Astrocyte (in vitro differentiated cells and primary cell): ENCODE results near the gene PRRT1B. TPM values are rescaled to one million over a fixed set of nuclear protein-coding genes. Genes with fewer than 3 reads are reported as not detected.

Experiments
- DNase-seq: peaks from one replicate; pipeline ENCODE4 v3.0.0-alpha.2; 2010; ENCODE audit warnings: low read depth
- FAIRE-seq: peaks from 2 replicates; lab custom pipeline; 2011; peaks lifted over from hg19 to GRCh38; lab: Jason Lieb, UNC
- H2AFZ ChIP-seq: 2 replicates; pipeline ENCODE4 v1.6.0; 2012; ENCODE audit warnings: low read depth, low read length, inconsistent platforms
- H3K27ac ChIP-seq: 2 replicates; pipeline ENCODE4 v1.5.1; 2011; ENCODE audit warnings: low read depth, low read length, inconsistent platforms
- H3K27me3 ChIP-seq: 2 replicates; pipeline ENCODE4 v1.6.0; 2011; ENCODE audit warnings: low read length, inconsistent platforms; ENCODE audit not compliant: insufficient read depth
- H3K36me3 ChIP-seq: 2 replicates; pipeline ENCODE4 v1.5.1; 2011; ENCODE audit warnings: low read length, inconsistent platforms; ENCODE audit not compliant: insufficient read depth
- H3K4me1 ChIP-seq: 2 replicates; pipeline ENCODE4 v1.5.1; 2011; ENCODE audit warnings: low read length, inconsistent platforms; ENCODE audit not compliant: insufficient read depth
- H3K4me2 ChIP-seq: 2 replicates; pipeline ENCODE4 v1.6.0; 2012; ENCODE audit warnings: low read length, inconsistent platforms
- H3K4me3 ChIP-seq: 2 replicates; pipeline ENCODE4 v1.5.1; 2011; ENCODE audit warnings: low read depth, mild to moderate bottlenecking, low read length, inconsistent platforms; ENCODE audit not compliant: insufficient read depth
- H3K79me2 ChIP-seq: 2 replicates; pipeline ENCODE4 v1.6.0; 2012; ENCODE audit warnings: mild to moderate bottlenecking, low read length, inconsistent platforms; ENCODE audit not compliant: insufficient read depth
- H3K9ac ChIP-seq: 2 replicates; pipeline ENCODE4 v1.6.0; 2012; ENCODE audit warnings: mild to moderate bottlenecking, low read length, inconsistent platforms
- H3K9me3 ChIP-seq: 2 replicates; pipeline ENCODE4 v1.5.1; 2012; ENCODE audit warnings: low read depth, mild to moderate bottlenecking, low read length, inconsistent platforms; ENCODE audit not compliant: insufficient read depth
- H4K20me1 ChIP-seq: 2 replicates; pipeline ENCODE4 v1.6.0; 2012; ENCODE audit warnings: low read length, inconsistent platforms; ENCODE audit not compliant: insufficient read depth
- H3K27ac Mint-ChIP-seq: one replicate; pipeline ENCODE4 v1.8.0; 2021; ENCODE audit warnings: mild to moderate bottlenecking, mixed read lengths; ENCODE audit not compliant: unreplicated experiment
- H3K27me3 Mint-ChIP-seq: one replicate; pipeline ENCODE4 v1.8.0; 2021; ENCODE audit warnings: low read depth, mixed read lengths; ENCODE audit not compliant: unreplicated experiment
- H3K36me3 Mint-ChIP-seq: one replicate; pipeline ENCODE4 v1.8.0; 2021; ENCODE audit warnings: low read depth, mixed read lengths; ENCODE audit not compliant: unreplicated experiment
- H3K4me1 Mint-ChIP-seq: one replicate; pipeline ENCODE4 v1.8.0; 2021; ENCODE audit warnings: low read depth, mixed read lengths; ENCODE audit not compliant: unreplicated experiment
- H3K4me3 Mint-ChIP-seq: one replicate; pipeline ENCODE4 v1.8.0; 2021; ENCODE audit warnings: mild to moderate bottlenecking, moderate library complexity, mixed read lengths; ENCODE audit not compliant: unreplicated experiment
- H3K9me3 Mint-ChIP-seq: one replicate; pipeline ENCODE4 v1.8.0; 2021; ENCODE audit warnings: mild to moderate bottlenecking, mixed read lengths; ENCODE audit not compliant: unreplicated experiment
- CTCF ChIP-seq: IDR thresholded peaks from 2 replicates; pipeline ENCODE4 v1.5.1; 2011; ENCODE audit warnings: low read depth, mild to moderate bottlenecking, inconsistent platforms, low read length, moderate library complexity; ENCODE audit not compliant: insufficient read depth
- EZH2 ChIP-seq: IDR thresholded peaks from 2 replicates; pipeline ENCODE4 v1.6.1; 2012; ENCODE audit warnings: mild to moderate bottlenecking, low read length, inconsistent platforms; ENCODE audit not compliant: insufficient read depth
- total RNA-seq: library from RNA; stranded (reverse); gene quantifications from 2 replicates; pipeline ENCODE4 v1.2.1, GENCODE V29; 2021

Gene PRRT1B
- total RNA-seq, 1 donor from 2014 or later: not detected

DNA sequence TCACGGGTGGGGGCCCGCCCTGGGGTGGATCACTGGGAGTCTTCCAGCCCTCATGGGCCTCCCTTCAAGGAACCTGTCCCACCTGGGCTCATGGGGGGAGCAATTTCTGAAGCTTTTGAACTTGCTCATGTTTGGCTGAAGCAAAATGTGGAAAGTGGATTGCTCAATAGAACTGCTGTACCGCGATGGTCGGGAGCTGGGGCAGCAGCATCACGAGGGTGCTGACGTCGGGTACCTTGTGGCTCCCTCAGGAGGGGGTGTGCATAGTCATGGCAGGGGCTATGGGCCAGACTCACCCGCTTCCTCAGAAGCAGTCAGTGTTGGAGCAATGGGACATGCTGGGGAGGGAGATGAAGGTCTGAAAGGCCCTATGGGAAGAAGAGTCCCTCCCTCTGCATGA, 57.9 kb downstream of the PRRT1B start:
- no peak overlapping the region for H3K4me3 Mint-ChIP-seq

DNA sequence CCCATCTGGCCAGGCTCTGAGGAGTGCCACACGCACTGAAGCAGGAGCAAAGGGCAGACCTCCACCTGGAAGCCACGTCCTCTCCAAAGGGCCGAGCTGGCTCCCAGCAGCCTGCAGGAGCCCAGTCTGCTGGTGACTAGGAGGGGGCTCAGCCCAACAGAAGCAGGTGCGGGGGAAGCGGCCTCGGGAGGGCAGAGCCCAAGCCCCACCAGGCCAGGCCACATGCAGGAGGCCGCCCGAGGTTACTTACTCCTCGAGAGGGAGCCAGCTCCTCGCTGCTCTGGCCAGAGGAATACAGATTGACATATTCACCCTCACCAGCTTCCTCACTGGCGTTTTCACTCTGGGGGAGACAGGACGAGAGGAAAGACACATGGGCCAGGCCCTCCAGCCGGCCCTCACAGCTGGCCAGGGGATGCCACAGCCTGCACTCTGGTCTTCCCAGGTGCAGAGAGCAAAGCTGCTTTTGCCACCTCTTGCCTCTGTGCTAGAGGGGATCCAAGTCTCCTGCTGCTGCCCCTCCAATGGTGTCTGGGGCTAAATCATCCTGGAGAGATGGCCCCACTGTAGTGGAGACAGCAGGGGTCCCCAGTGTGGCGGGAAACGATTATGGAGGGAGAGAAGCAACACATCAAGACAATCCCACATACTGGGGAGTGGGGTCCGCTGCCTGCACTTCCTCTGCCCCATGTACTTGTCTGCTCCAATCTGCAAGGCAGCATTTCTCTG, 58.6 kb downstream of the PRRT1B start:
- H2AFZ ChIP-seq: no peak overlapping the region
- H3K4me3 ChIP-seq: no peak overlapping the region
- peaks cover 25% of the 10 kb centered on the region for H3K36me3 Mint-ChIP-seq
- H4K20me1 ChIP-seq: peaks cover 4% of the 10 kb centered on the region
- FAIRE-seq: no peak
- H3K9me3 ChIP-seq: no peaks in the 10 kb centered on the region
- H3K79me2 ChIP-seq: no peaks in the 10 kb centered on the region
- H3K4me2 ChIP-seq: no peak overlapping the region
- no peak overlapping the region for H3K4me3 Mint-ChIP-seq
- peaks cover 15% of the 10 kb centered on the region for H3K4me1 Mint-ChIP-seq
- H3K27ac Mint-ChIP-seq: no peak overlapping the region
- peaks cover 24% of the 10 kb centered on the region for H3K4me1 ChIP-seq
- no peak overlapping the region for H3K9ac ChIP-seq
- H3K27me3 Mint-ChIP-seq: no peaks in the 10 kb centered on the region
- no peaks in the 10 kb centered on the region for H3K27me3 ChIP-seq
- DNase-seq: no peak
- TF ChIP-seq EZH2: no peak
- TF ChIP-seq CTCF: no peak
- no peaks in the 10 kb centered on the region for H3K36me3 ChIP-seq
- no peak overlapping the region for H3K27ac ChIP-seq
- H3K9me3 Mint-ChIP-seq: no peaks in the 10 kb centered on the region

More for the DNA sequence above, 57.9 kb downstream of the PRRT1B start:
- no peak for TF ChIP-seq EZH2
- no peak for TF ChIP-seq CTCF
- no peaks in the 10 kb centered on the region for H3K9me3 Mint-ChIP-seq
- no peak overlapping the region for H3K27ac Mint-ChIP-seq
- no peak overlapping the region for H3K27ac ChIP-seq
- H3K27me3 Mint-ChIP-seq: no peaks in the 10 kb centered on the region
- FAIRE-seq: no peak
- H3K36me3 ChIP-seq: no peaks in the 10 kb centered on the region
- H3K36me3 Mint-ChIP-seq: peaks cover 25% of the 10 kb centered on the region
- no peaks in the 10 kb centered on the region for H3K9me3 ChIP-seq
- H3K4me2 ChIP-seq: no peak overlapping the region
- H4K20me1 ChIP-seq: no peaks in the 10 kb centered on the region
- H3K9ac ChIP-seq: no peak overlapping the region
- DNase-seq: no peak
- peaks cover 8% of the 10 kb centered on the region for H3K4me1 Mint-ChIP-seq
- no peaks in the 10 kb centered on the region for H3K79me2 ChIP-seq
- no peaks in the 10 kb centered on the region for H3K27me3 ChIP-seq
- H3K4me3 ChIP-seq: no peak overlapping the region
- peaks cover 17% of the 10 kb centered on the region for H3K4me1 ChIP-seq
- H2AFZ ChIP-seq: no peak overlapping the region
